Type B pancreatic cell (in vitro differentiated cells): Measurements from ENCODE around the gene STAG1. TPM values are rescaled to one million over a fixed set of nuclear protein-coding genes. Genes with fewer than 3 reads are reported as not detected.
"Not testable (repeated sequence)": the region's sequence is repeated elsewhere in the genome, so short reads cannot be mapped to it uniquely, and the experiment has no call there.

Source experiments
- DNase-seq: peaks from one replicate; pipeline ENCODE4 v3.0.0; 2021; ENCODE audit warnings: mixed read lengths; ENCODE audit not compliant: unreplicated experiment; ENCODE audit errors: extremely low spot score
- H3K27ac Mint-ChIP-seq: 2 replicates; pipeline ENCODE4 v1.8.0; 2021; ENCODE audit warnings: mild to moderate bottlenecking, mixed read lengths
- H3K27me3 Mint-ChIP-seq: 2 replicates; pipeline ENCODE4 v1.8.0; 2021; ENCODE audit warnings: mixed read lengths
- H3K36me3 Mint-ChIP-seq: 2 replicates; pipeline ENCODE4 v1.8.0; 2021; ENCODE audit warnings: mixed read lengths
- H3K4me1 Mint-ChIP-seq: one replicate; pipeline ENCODE4 v1.8.0; 2021; ENCODE audit warnings: mixed read lengths; ENCODE audit not compliant: unreplicated experiment
- H3K4me3 Mint-ChIP-seq: 2 replicates; pipeline ENCODE4 v1.8.0; 2021; ENCODE audit warnings: mild to moderate bottlenecking, mixed read lengths
- H3K9me3 Mint-ChIP-seq: 2 replicates; pipeline ENCODE4 v1.8.0; 2021; ENCODE audit warnings: mixed read lengths
- CTCF ChIP-seq: fragments of 200-600 bp; sonication (generic); conservative IDR thresholded peaks from 2 replicates; pipeline ENCODE4 v1.5.0; 2021; ENCODE audit warnings: antibody characterized with exemption, mild to moderate bottlenecking
- total RNA-seq: library from RNA; stranded (reverse); gene quantifications from 2 replicates; pipeline ENCODE4 v1.2.1, GENCODE V29; 2021; ENCODE audit warnings: low replicate concordance

Gene STAG1
- total RNA-seq, 1 donor from 2014 or later = 45.5 TPM

DNA sequence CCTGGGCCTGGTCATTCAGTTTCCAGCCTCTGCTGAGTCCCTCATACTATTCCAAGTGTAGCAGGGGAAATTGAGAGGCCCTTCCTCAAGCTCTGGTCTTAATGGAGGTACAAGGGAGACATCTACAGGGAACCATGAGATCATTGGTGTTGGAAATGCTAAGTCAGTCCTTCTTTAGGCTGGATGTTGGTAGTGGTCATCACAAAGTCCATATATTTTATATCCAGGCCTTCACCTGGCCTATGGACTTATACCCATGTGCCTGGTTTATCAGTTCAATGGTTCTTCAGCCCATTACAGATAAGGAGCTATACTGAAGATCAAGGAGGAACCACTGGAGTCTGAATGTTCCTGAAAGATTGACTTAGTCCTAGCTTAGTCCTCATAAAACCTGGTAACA is 135.0 kb downstream of the STAG1 start:
- DNase-seq = no peak
- H3K27me3 Mint-ChIP-seq = no peaks in the 10 kb centered on the region
- H3K9me3 Mint-ChIP-seq = peaks cover 3% of the 10 kb centered on the region
- no peak for TF ChIP-seq CTCF
- no peak overlapping the region for H3K27ac Mint-ChIP-seq
- H3K36me3 Mint-ChIP-seq = peaks cover 16% of the 10 kb centered on the region
- H3K4me1 Mint-ChIP-seq = no peaks in the 10 kb centered on the region
- no peak overlapping the region for H3K4me3 Mint-ChIP-seq

- H3K4me3 Mint-ChIP-seq = no peak overlapping the region
- no peaks in the 10 kb centered on the region for H3K27me3 Mint-ChIP-seq
- no peaks in the 10 kb centered on the region for H3K9me3 Mint-ChIP-seq
- DNase-seq = no peak
- H3K4me1 Mint-ChIP-seq = no peaks in the 10 kb centered on the region
- no peak overlapping the region for H3K27ac Mint-ChIP-seq
- TF ChIP-seq CTCF = no peak
- H3K36me3 Mint-ChIP-seq = peaks cover 7% of the 10 kb centered on the region
Measured at GRCh38 chr3:136612512-136612911, 139.7 kb downstream of the STAG1 start.

- Mint-ChIP-seq H3K27ac (no peak overlapping the region), H3K4me1 (no peaks in the 10 kb centered on the region), H3K36me3 (peaks cover 31% of the 10 kb centered on the region), H3K4me3 (no peak overlapping the region), H3K27me3 (no peaks in the 10 kb centered on the region), H3K9me3 (no peaks in the 10 kb centered on the region)
- TF ChIP-seq CTCF = no peak
- no peak for DNase-seq
Measured at GRCh38 chr3:136606990-136607389, 145.2 kb downstream of the STAG1 start.

DNA sequence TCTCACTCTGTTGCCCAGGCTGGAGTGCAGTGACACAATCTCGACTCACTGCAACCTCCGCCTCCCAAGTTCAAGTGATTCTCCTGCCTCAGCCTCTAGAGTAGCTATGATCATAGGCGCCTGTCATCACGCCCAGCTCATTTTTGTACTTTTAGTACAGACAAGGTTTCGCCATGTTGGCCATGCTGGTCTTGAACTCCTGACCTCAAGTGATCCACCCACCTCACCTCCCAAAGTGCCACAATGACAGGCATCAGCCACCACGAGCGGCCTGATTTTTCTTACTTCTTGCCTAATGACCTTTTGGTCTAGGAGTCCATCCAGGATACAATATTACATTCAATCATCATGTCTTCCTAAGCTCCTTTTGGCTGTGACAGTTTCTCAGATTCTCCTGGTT is 146.0 kb downstream of the STAG1 start:
- not testable (repeated sequence) for H3K27me3 Mint-ChIP-seq, H3K27ac Mint-ChIP-seq, H3K9me3 Mint-ChIP-seq, DNase-seq, H3K4me3 Mint-ChIP-seq, H3K4me1 Mint-ChIP-seq
- peaks cover 31% of the 10 kb centered on the region for H3K36me3 Mint-ChIP-seq

DNA sequence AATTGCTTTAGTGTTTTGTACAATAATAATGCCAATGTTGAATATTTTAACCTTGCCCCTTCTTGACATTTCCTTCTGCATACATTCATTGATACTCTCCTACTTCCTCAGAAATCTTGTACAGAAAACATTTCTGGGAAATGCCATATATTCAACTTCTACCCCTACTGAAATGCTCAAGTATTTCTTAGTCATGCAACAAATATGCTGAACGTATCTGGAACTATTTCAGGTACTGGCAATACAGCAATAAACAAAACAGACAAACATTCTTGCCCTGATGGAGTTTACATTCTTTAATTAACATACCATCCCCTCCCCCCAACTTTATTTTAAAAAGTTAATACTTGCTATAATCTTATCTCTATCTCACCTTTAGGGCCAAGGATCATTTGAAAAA is 147.2 kb downstream of the STAG1 start:
- H3K27ac Mint-ChIP-seq = no peak overlapping the region
- DNase-seq = no peak
- no peaks in the 10 kb centered on the region for H3K4me1 Mint-ChIP-seq
- TF ChIP-seq CTCF = no peak
- H3K4me3 Mint-ChIP-seq = no peak overlapping the region
- no peaks in the 10 kb centered on the region for H3K9me3 Mint-ChIP-seq
- H3K27me3 Mint-ChIP-seq = no peaks in the 10 kb centered on the region
- H3K36me3 Mint-ChIP-seq = peaks cover 31% of the 10 kb centered on the region

GRCh38 chr3:136602818-136603217 is 149.4 kb downstream of the STAG1 start:
- no peak overlapping the region for H3K27ac Mint-ChIP-seq
- H3K27me3 Mint-ChIP-seq = no peaks in the 10 kb centered on the region

More at GRCh38 chr3:136602818-136603217, 149.4 kb downstream of the STAG1 start:
- TF ChIP-seq CTCF = no peak
- Mint-ChIP-seq H3K4me3 (no peak overlapping the region), H3K4me1 (no peaks in the 10 kb centered on the region), H3K36me3 (peaks cover 32% of the 10 kb centered on the region), H3K9me3 (no peaks in the 10 kb centered on the region)
- no peak for DNase-seq
